Nephron progenitor cell (in vitro differentiated cells): ENCODE data around the gene RBM20.
"Not testable (repeated sequence)": the region's sequence is repeated elsewhere in the genome, so short reads cannot be mapped to it uniquely, and the experiment has no call there.

Experiments
- DNase-seq: peaks from one replicate; pipeline ENCODE4 v3.0.0; 2021
- H3K27ac Mint-ChIP-seq: 2 replicates; pipeline ENCODE4 v1.8.0; 2021; ENCODE audit warnings: mild to moderate bottlenecking, moderate library complexity, mixed read lengths
- H3K27me3 Mint-ChIP-seq: 2 replicates; pipeline ENCODE4 v1.8.0; 2021; ENCODE audit warnings: mild to moderate bottlenecking, low read depth, mixed read lengths; ENCODE audit not compliant: poor library complexity
- H3K36me3 Mint-ChIP-seq: 2 replicates; pipeline ENCODE4 v1.8.0; 2021; ENCODE audit warnings: low read depth, mixed read lengths
- H3K4me1 Mint-ChIP-seq: 2 replicates; pipeline ENCODE4 v1.8.0; 2021; ENCODE audit warnings: mixed read lengths
- H3K4me3 Mint-ChIP-seq: 2 replicates; pipeline ENCODE4 v1.8.0; 2021; ENCODE audit warnings: mild to moderate bottlenecking, moderate library complexity, mixed read lengths
- H3K9me3 Mint-ChIP-seq: 2 replicates; pipeline ENCODE4 v1.8.0; 2021; ENCODE audit warnings: mild to moderate bottlenecking, moderate library complexity, mixed read lengths
- TF ChIP-seq, protein P1 (sequence below): fragments of 200-600 bp; sonication (generic); IDR thresholded peaks from 2 replicates; pipeline ENCODE4 v1.5.0; 2021; ENCODE audit warnings: antibody characterized with exemption

RBM20 gene

GRCh38 chr10:110655320-110655719, 11.2 kb downstream of the RBM20 start:
- TF ChIP-seq, protein P1, sequence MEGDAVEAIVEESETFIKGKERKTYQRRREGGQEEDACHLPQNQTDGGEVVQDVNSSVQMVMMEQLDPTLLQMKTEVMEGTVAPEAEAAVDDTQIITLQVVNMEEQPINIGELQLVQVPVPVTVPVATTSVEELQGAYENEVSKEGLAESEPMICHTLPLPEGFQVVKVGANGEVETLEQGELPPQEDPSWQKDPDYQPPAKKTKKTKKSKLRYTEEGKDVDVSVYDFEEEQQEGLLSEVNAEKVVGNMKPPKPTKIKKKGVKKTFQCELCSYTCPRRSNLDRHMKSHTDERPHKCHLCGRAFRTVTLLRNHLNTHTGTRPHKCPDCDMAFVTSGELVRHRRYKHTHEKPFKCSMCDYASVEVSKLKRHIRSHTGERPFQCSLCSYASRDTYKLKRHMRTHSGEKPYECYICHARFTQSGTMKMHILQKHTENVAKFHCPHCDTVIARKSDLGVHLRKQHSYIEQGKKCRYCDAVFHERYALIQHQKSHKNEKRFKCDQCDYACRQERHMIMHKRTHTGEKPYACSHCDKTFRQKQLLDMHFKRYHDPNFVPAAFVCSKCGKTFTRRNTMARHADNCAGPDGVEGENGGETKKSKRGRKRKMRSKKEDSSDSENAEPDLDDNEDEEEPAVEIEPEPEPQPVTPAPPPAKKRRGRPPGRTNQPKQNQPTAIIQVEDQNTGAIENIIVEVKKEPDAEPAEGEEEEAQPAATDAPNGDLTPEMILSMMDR: no peak
- H3K4me3 Mint-ChIP-seq: no peak overlapping the region
- no peaks in the 10 kb centered on the region for H3K9me3 Mint-ChIP-seq
- H3K36me3 Mint-ChIP-seq: peaks cover 8% of the 10 kb centered on the region
- no peak overlapping the region for H3K27ac Mint-ChIP-seq
- H3K27me3 Mint-ChIP-seq: peaks cover 9% of the 10 kb centered on the region
- peaks cover 35% of the 10 kb centered on the region for H3K4me1 Mint-ChIP-seq
- DNase-seq: no peak

GRCh38 chr10:110656612-110657011, 12.5 kb downstream of the RBM20 start:
- H3K36me3 Mint-ChIP-seq: peaks cover 8% of the 10 kb centered on the region
- peaks cover 9% of the 10 kb centered on the region for H3K27me3 Mint-ChIP-seq
- peaks cover 24% of the 10 kb centered on the region for H3K4me1 Mint-ChIP-seq
- TF ChIP-seq, protein P1: no peak
- no peak overlapping the region for H3K4me3 Mint-ChIP-seq
- DNase-seq: no peak
- no peaks in the 10 kb centered on the region for H3K9me3 Mint-ChIP-seq
- no peak overlapping the region for H3K27ac Mint-ChIP-seq

GRCh38 chr10:110657973-110658691, 14.0 kb downstream of the RBM20 start:
- no peak for DNase-seq
- Mint-ChIP-seq H3K27me3 (peaks cover 9% of the 10 kb centered on the region), H3K36me3 (peaks cover 13% of the 10 kb centered on the region), H3K9me3 (peaks cover 5% of the 10 kb centered on the region), H3K4me1 (peaks cover 9% of the 10 kb centered on the region), H3K27ac (no peak overlapping the region), H3K4me3 (no peak overlapping the region)
- TF ChIP-seq, protein P1: no peak

GRCh38 chr10:110659558-110659957, 15.4 kb downstream of the RBM20 start:
- H3K27ac Mint-ChIP-seq: no peak overlapping the region
- peaks cover 12% of the 10 kb centered on the region for H3K9me3 Mint-ChIP-seq
- peaks cover 9% of the 10 kb centered on the region for H3K27me3 Mint-ChIP-seq
- no peak overlapping the region for H3K4me3 Mint-ChIP-seq
- DNase-seq: no peak
- peaks cover 5% of the 10 kb centered on the region for H3K4me1 Mint-ChIP-seq
- H3K36me3 Mint-ChIP-seq: peaks cover 17% of the 10 kb centered on the region
- TF ChIP-seq, protein P1: no peak

DNA sequence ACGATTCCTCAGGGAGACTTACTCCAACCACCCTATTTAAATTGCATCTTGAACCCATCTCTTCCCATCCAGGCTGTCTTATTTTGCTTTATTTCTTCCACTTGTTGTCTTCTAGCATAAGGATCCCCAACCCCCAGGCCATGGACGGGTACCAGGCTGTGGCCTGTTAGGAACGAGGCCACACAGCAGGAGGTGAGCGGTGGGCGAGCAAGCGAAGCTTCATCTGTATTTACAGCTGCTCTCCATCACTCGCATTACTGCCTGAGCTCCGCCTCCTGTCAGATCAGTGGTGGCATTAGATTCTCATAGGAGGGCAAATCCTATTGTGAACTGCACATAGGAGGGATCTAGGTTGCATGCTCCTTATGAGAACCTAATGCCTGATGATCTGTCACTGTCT, 16.2 kb downstream of the RBM20 start:
- not testable (repeated sequence) for DNase-seq, H3K27ac Mint-ChIP-seq, H3K4me3 Mint-ChIP-seq, H3K27me3 Mint-ChIP-seq
- peaks cover 17% of the 10 kb centered on the region for H3K36me3 Mint-ChIP-seq
- H3K9me3 Mint-ChIP-seq: peaks cover 16% of the 10 kb centered on the region
- H3K4me1 Mint-ChIP-seq: peaks cover 11% of the 10 kb centered on the region

DNA sequence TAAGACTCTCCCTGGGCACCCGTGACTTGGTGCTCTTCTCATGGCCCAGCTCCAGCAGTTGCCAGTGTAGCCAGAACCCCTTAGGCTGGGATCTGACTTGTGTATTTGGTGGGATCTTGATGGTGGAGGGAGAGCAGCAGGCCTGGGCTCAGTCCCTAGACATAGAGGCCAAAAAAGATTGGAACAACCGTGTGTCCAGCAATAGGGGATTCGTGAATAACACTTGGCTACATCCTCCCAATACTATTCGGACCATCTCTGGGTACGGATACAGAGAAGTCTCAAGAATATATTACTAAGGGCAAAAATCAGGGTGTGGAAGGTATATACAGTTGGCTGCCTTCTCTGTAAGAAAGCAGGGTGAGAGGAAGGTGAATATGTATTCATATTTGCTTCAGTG, 17.2 kb downstream of the RBM20 start:
- Mint-ChIP-seq H3K27me3 (peaks cover 9% of the 10 kb centered on the region), H3K36me3 (peaks cover 17% of the 10 kb centered on the region), H3K27ac (no peak overlapping the region), H3K9me3 (peaks cover 16% of the 10 kb centered on the region), H3K4me1 (peaks cover 12% of the 10 kb centered on the region), H3K4me3 (no peak overlapping the region)
- DNase-seq: no peak
- TF ChIP-seq, protein P1: no peak
